Neural progenitor cell (in vitro differentiated cells): ENCODE measurements around the gene KIF4A.

Experiments
- EZH2 ChIP-seq: fragments of 200-600 bp; sonication (generic); IDR thresholded peaks from 2 replicates; pipeline ENCODE4 v1.6.1; 2017; ENCODE audit warnings: antibody characterized with exemption, mild to moderate bottlenecking, moderate library complexity
- EZH2phosphoT487 ChIP-seq: fragments of 200-600 bp; sonication (generic); IDR thresholded peaks from 2 replicates; pipeline ENCODE4 v1.6.1; 2017; ENCODE audit warnings: antibody characterized with exemption
- TF ChIP-seq, protein P1 (sequence below): fragments of 200-600 bp; sonication (generic); IDR thresholded peaks from 2 replicates; pipeline ENCODE4 v1.5.1; 2017; ENCODE audit warnings: antibody characterized with exemption, mild to moderate bottlenecking

DNA sequence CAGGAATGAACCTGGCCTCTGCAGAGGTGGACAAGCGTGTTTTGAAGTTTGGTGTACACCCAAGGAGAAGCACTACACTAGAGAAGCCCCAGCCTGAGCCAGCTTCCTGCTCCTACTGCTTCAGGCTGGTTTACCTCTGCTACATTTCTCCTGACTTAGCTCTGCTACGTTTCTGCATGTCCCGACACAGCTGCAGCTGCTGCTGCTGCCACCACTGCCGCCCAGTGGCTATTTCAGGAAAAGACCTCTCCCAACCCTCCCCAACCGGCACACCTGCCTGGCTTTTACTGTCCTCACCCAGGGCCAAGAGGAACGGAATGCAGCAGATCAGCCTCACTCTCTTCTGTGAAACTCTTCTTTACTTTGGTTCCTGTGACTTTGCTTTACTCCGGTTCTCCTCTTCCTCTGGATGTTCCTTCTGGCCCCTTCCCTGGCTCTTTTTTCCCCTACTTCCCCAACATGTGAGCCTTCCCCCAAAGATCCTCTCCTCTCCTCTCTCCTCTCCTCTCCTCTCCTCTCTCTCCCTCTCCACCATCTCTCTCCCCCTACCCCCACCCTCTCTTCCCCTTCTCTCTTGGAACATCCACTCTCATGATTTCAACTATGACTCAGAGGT is 26.8 kb upstream of the KIF4A start:
- TF ChIP-seq, protein P1, sequence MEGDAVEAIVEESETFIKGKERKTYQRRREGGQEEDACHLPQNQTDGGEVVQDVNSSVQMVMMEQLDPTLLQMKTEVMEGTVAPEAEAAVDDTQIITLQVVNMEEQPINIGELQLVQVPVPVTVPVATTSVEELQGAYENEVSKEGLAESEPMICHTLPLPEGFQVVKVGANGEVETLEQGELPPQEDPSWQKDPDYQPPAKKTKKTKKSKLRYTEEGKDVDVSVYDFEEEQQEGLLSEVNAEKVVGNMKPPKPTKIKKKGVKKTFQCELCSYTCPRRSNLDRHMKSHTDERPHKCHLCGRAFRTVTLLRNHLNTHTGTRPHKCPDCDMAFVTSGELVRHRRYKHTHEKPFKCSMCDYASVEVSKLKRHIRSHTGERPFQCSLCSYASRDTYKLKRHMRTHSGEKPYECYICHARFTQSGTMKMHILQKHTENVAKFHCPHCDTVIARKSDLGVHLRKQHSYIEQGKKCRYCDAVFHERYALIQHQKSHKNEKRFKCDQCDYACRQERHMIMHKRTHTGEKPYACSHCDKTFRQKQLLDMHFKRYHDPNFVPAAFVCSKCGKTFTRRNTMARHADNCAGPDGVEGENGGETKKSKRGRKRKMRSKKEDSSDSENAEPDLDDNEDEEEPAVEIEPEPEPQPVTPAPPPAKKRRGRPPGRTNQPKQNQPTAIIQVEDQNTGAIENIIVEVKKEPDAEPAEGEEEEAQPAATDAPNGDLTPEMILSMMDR: peak; percentile 64
- TF ChIP-seq EZH2 (no peak), EZH2phosphoT487 (no peak)
